Measurements from ENCODE around the gene PCYOX1L. TPM values are rescaled to one million over a fixed set of nuclear protein-coding genes. Genes with fewer than 3 reads are reported as not detected.

PCYOX1L gene
- total RNA-seq, 1 donor from 2014 or later, result 9.2 TPM

DNA sequence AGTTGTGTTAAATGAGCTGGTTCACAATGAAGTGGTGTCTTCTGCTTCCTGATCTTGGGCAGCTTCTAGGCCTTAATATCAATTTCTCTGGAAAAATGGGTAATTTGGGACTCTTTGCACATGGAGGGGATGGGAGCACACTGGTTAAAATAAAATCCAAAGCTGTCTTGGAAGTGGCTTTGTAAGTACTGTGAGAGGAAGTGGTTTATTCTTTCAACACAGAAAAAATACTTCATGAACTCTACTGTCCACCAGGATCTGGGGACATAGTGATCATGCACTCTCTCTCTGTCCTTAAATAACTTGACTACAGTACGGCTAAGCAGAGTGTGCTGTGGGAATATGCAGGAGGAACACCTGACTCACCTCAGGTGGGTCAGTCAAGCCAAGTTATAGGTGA is 2.4 kb downstream of the PCYOX1L start:
- Mint-ChIP-seq H3K4me3 (no peak overlapping the region), H3K27me3 (no peaks in the 10 kb centered on the region), H3K36me3 (ENCODE audit: low read depth) (peaks cover 7% of the 10 kb centered on the region), H3K27ac (no peak overlapping the region), H3K9me3 (no peaks in the 10 kb centered on the region), H3K4me1 (peaks cover 16% of the 10 kb centered on the region)
- TF ChIP-seq, protein P1, sequence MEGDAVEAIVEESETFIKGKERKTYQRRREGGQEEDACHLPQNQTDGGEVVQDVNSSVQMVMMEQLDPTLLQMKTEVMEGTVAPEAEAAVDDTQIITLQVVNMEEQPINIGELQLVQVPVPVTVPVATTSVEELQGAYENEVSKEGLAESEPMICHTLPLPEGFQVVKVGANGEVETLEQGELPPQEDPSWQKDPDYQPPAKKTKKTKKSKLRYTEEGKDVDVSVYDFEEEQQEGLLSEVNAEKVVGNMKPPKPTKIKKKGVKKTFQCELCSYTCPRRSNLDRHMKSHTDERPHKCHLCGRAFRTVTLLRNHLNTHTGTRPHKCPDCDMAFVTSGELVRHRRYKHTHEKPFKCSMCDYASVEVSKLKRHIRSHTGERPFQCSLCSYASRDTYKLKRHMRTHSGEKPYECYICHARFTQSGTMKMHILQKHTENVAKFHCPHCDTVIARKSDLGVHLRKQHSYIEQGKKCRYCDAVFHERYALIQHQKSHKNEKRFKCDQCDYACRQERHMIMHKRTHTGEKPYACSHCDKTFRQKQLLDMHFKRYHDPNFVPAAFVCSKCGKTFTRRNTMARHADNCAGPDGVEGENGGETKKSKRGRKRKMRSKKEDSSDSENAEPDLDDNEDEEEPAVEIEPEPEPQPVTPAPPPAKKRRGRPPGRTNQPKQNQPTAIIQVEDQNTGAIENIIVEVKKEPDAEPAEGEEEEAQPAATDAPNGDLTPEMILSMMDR (IDR thresholded peaks at IDR 0.05), result no peak
- CTCF ChIA-PET, result interaction anchor here (2.8 kb wide), 1 partner anchor 11 kb away, joined by 13 read pairs; no protein-coding TSS in a partner anchor
- DNase-seq (no peak), ATAC-seq (ENCODE audit: low read depth) (no peak)
- intact Hi-C loops (cut with micrococcal nuclease), result no loop called here
- POLR2A ChIA-PET, result interaction anchor here (1.5 kb wide), 1 partner anchor 191 kb away, joined by 6 read pairs; the partner anchor contains the start of gene CSNK1A1

DNA sequence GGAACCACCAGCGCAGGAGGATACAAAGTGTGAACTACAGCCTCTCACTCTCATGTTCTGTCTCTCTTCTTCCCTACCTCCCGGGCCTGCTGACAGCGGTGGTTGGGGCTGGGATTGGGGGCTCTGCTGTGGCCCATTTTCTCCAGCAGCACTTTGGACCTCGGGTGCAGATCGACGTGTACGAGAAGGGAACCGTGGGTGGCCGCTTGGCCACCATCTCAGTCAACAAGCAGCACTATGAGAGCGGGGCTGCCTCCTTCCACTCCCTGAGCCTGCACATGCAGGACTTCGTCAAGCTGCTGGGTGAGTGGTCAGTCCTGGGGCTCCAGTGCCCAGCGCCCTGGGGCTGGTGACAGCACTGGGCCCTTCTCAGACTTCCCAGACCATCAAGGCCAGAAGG is 4.7 kb downstream of the PCYOX1L start:
- H3K4me3 Mint-ChIP-seq, result no peak overlapping the region
- peaks cover 16% of the 10 kb centered on the region for H3K4me1 Mint-ChIP-seq
- TF ChIP-seq, protein P1 (IDR thresholded peaks at IDR 0.05), result no peak
- ChIA-PET POLR2A (no interaction called here), CTCF (no interaction called here)
- H3K36me3 Mint-ChIP-seq (ENCODE audit: low read depth), result peaks cover 2% of the 10 kb centered on the region
- H3K27ac Mint-ChIP-seq, result no peak overlapping the region
- intact Hi-C loops (cut with micrococcal nuclease), result no loop called here
- no peaks in the 10 kb centered on the region for H3K9me3 Mint-ChIP-seq
- ATAC-seq (ENCODE audit: low read depth) (no peak), DNase-seq (no peak)
- no peaks in the 10 kb centered on the region for H3K27me3 Mint-ChIP-seq

DNA sequence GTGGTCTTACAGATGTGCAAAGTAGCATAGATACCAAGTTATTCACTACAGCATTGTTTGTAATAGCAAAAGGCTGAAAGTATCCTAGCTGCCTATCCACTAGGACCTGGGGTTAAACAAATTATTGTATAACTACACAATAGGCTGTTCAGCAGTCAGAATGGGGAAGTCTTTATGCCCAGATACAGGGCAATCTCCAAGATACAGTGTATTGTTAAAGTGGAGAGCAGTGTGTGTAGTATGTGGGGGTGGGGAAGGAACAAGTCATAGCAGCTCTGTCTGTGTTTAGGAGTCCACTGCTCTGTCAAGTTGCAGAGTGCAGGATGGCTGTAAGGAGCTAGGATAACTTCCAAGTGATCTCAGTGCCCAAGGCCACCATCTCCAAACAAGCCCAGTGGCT is 5.5 kb downstream of the PCYOX1L start:
- Mint-ChIP-seq H3K36me3 (ENCODE audit: low read depth) (no peaks in the 10 kb centered on the region), H3K9me3 (no peaks in the 10 kb centered on the region), H3K4me1 (peaks cover 13% of the 10 kb centered on the region), H3K4me3 (no peak overlapping the region), H3K27me3 (no peaks in the 10 kb centered on the region), H3K27ac (no peak overlapping the region)
- POLR2A ChIA-PET, result no interaction called here
- DNase-seq (no peak), ATAC-seq (ENCODE audit: low read depth) (no peak)
- TF ChIP-seq, protein P1 (IDR thresholded peaks at IDR 0.05), result no peak
- intact Hi-C loops (cut with micrococcal nuclease), result no loop called here
- CTCF ChIA-PET, result interaction anchor here (1.1 kb wide), 1 partner anchor 19 kb away, joined by 3 read pairs; the partner anchor contains the start of gene GRPEL2

DNA sequence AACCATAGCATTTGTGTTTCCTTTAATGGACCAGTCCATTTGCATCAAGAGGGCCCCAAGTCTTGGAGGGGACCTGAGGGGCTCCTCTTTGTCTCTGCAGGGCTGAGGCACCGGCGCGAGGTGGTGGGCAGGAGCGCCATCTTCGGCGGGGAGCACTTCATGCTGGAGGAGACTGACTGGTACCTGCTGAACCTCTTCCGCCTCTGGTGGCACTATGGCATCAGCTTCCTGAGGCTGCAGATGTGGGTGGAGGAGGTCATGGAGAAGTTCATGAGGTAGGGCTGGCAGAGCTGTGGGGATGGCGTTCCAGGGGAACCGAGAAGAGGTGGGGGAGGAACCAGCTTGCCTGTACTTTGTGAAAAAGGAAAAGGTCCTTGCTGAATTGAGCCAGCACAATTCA is 6.1 kb downstream of the PCYOX1L start:
- TF ChIP-seq, protein P1 (IDR thresholded peaks at IDR 0.05), result no peak
- Mint-ChIP-seq H3K27me3 (no peaks in the 10 kb centered on the region), H3K4me3 (no peak overlapping the region), H3K27ac (no peak overlapping the region), H3K36me3 (ENCODE audit: low read depth) (no peaks in the 10 kb centered on the region), H3K9me3 (no peaks in the 10 kb centered on the region), H3K4me1 (peaks cover 7% of the 10 kb centered on the region)
- ATAC-seq (ENCODE audit: low read depth) (no peak), DNase-seq (no peak)
- ChIA-PET CTCF (interaction anchor here (1.1 kb wide), 1 partner anchor 19 kb away, joined by 3 read pairs; the partner anchor contains the start of gene GRPEL2), POLR2A (no interaction called here)
- intact Hi-C loops (cut with micrococcal nuclease), result no loop called here

DNA sequence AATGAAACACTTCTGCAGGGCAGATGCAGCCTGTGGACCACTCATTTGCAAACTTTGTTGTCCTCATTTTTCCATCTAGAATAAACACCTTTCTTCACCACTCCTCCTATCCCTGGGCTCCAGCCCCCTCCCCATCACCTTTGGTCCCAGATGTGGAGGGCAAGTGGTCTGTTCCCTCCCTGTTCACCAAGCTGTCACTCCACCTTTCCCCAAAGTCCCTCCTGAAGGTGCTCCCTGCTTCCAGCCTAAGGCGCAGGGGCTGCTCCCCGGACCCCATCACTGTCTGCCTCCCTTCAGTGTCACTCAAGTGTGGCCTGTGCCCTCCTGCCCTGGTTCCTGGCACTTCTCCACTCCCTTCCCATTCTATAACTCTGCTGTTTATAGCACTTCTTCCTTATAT is 6.9 kb downstream of the PCYOX1L start:
- H3K4me3 Mint-ChIP-seq, result no peak overlapping the region
- ATAC-seq (ENCODE audit: low read depth) (no peak), DNase-seq (no peak)
- ChIA-PET POLR2A (no interaction called here), CTCF (no interaction called here)
- H3K36me3 Mint-ChIP-seq (ENCODE audit: low read depth), result no peaks in the 10 kb centered on the region
- TF ChIP-seq, protein P1 (IDR thresholded peaks at IDR 0.05), result no peak
- H3K4me1 Mint-ChIP-seq, result peaks cover 5% of the 10 kb centered on the region
- intact Hi-C loops (cut with micrococcal nuclease), result no loop called here
- no peaks in the 10 kb centered on the region for H3K9me3 Mint-ChIP-seq
- no peak overlapping the region for H3K27ac Mint-ChIP-seq
- no peaks in the 10 kb centered on the region for H3K27me3 Mint-ChIP-seq
